ENCODE results near the gene PCED1B.
"Not testable (repeated sequence)": the region's sequence is repeated elsewhere in the genome, so short reads cannot be mapped to it uniquely, and the experiment has no call there.

PCED1B gene, protein sequence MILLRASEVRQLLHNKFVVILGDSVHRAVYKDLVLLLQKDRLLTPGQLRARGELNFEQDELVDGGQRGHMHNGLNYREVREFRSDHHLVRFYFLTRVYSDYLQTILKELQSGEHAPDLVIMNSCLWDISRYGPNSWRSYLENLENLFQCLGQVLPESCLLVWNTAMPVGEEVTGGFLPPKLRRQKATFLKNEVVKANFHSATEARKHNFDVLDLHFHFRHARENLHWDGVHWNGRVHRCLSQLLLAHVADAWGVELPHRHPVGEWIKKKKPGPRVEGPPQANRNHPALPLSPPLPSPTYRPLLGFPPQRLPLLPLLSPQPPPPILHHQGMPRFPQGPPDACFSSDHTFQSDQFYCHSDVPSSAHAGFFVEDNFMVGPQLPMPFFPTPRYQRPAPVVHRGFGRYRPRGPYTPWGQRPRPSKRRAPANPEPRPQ

GRCh38 chr12:47079468-47079980 is at the start of gene PCED1B, which contains the start of gene AMIGO2:
Gene PCED1B, plus strand, starts transcription at chr12:47079621. Its CDS starts 155,443 bp downstream, at chr12:47235064.
Gene AMIGO2, minus strand, starts transcription at chr12:47079959. Its CDS starts 957 bp downstream, at chr12:47079002.
- DNase-seq: no peak

GRCh38 chr12:47029903-47030302 is 49.5 kb upstream of the PCED1B start:
- DNase-seq: no peak

DNA sequence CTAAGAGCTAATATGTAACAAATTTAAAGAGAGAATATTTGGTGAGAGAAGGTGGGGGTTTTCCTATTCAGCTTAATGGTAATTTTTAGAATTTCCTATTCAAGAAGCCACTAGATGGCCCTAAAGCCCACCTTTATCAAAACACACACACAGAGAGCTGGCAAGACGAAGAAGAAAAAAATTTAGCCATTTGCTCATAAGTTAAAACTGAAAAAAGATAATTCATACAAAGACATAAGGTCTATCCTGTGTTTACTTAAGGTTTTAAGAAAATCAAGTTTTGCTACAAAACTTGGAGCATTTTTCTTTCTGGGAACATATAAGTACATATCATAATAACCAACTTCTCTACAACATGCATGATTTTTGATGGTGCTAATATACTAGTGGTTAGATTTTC is 46.8 kb upstream of the PCED1B start:
- no peak for DNase-seq

DNA sequence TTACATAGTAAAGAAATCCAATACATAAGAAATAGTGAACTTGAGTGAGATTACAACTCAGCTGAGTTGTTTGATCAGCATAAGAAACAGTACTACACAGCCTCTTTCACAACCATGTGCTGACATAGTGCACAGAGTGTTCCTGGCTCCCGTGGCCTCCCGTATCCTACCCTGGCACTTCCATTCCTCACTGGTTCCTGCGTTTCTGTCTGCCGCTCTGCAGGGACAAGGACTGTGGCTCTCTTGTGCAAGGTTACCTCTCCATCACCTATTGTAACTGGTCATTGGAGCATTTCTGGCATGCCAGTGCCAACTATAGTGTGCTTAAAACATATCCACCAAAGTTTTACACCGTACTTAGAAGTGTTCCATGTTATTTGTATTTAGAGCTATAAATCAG is 46.3 kb upstream of the PCED1B start:
- no peak for DNase-seq

- DNase-seq: no peak
Observed at GRCh38 chr12:47033789-47034555, 45.4 kb upstream of the PCED1B start.

DNA sequence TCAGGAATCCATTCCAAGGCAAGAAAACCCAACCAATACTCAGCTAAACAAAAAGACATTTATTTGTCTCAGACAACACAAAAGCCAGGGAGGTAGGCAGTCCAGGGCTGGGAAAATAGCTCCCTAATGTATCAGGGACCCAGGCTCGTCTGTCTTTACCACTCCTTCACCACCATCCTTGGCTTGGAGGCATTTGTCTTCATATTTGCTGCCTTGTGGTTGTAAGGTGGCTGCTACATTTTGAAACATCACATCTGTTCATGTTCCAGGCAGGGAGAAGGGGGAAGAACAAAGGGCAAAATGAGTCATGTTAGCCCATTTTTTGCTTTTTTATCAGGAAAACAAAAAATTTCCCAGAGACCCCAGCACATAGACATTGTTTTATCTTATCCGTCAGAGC is 44.8 kb upstream of the PCED1B start:
- no peak for DNase-seq

- no peak for DNase-seq
Observed at GRCh38 chr12:47035484-47035883, 43.9 kb upstream of the PCED1B start.

GRCh38 chr12:47038270-47038748 is 41.1 kb upstream of the PCED1B start:
- DNase-seq: no peak

DNA sequence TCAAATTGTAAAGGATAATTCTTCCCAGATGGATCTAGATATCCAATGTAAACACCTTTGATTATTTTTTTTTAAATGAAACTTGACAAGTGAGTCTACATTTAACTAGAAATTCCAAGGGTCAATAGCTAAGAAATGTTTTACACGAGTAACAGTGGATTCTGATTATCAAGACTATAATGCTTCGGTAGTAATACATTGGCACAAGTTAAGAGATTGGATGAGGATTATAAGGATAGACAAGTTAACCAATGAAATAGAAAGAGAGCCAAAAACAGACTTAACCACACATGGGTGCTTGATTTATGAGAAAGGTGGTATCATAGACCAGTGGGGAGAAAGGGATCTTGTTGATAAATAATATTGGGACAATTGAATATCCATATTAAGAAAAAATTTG is 40.3 kb upstream of the PCED1B start:
- DNase-seq: no peak

DNA sequence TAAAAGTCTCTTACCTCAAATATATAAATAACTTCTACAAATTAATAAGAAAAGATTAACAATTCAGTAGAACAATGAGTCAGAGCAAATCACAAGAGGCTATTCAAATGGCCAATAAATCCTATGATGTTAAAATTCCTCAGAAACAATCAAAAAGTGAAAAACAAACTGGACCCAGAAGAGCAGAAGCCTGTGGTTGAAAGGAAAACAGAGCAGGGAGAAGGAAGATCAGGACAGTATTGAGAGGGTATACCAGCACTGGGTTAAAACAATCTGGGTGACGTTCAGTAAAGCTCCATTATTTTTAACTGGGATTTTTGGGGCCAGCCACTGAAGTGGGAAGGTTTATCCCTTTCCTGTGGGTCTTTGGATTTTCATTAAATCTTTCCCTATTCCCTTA is 39.7 kb upstream of the PCED1B start:
- no peak for DNase-seq

DNA sequence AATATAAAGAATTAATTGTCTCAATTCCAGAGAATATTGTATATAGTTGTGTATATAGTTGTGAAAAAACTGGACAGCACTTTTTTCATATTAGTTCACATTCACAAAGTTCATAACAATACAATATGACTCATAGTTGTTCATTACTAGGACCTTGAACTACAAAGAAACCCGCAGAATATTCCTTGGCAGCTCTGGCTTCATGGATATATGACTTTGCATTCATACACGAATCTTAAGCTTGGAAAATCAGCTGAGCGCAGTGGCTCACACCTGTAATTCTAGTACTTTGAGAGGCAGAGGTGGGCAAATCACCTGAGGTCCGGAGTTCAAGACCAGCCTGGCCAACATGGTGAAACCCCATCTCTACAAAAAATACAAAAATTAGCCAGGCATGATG is 38.1 kb upstream of the PCED1B start:
- DNase-seq: no peak

GRCh38 chr12:47048541-47048940 is 30.9 kb upstream of the PCED1B start:
- DNase-seq: no peak

GRCh38 chr12:47051291-47051690 is 28.1 kb upstream of the PCED1B start:
- not testable (repeated sequence) for DNase-seq

DNA sequence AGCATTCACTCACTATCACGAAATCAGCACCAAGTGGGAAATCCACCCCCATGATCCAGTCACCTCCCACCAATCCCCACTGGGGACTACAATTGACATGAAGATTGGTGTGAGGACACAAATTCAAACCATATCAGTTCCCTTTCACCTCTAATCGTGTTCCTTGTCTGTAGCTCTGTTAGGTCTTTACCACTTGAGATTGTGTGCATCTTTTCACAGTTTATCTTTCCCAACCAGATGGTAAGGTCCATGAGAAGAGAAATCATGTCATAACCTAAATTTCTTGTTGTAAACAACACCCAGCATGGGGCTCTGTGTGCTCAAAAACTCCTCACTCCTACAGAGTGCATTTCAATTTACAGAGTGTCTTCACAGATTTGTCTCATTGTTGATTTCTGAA is 27.1 kb upstream of the PCED1B start:
- no peak for DNase-seq

GRCh38 chr12:47053961-47054360 is 25.5 kb upstream of the PCED1B start:
- no peak for DNase-seq

DNA sequence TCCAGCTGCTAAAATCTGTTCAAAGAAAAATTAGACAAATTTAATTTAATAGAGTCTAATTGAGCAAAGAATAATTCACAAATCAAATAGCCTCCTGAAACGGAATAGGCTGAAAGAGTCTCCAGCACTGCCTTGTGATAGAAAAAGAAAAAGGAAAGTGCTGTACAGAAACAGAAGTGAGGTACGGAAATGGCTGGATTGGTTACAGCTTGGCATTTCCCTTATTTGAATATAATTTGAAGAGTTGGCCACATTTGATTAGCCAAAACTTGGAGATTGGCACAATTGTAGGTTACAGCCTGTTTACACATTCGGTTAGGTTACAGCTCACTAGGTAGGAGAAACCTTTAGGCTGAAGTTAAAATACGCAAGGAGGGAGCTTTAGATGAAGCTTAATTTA is 24.8 kb upstream of the PCED1B start:
- no peak for DNase-seq

- DNase-seq: not testable (repeated sequence)
Observed at GRCh38 chr12:47055856-47056255, 23.6 kb upstream of the PCED1B start.

- DNase-seq: not testable (repeated sequence)
Observed at GRCh38 chr12:47056944-47057343, 22.5 kb upstream of the PCED1B start.

GRCh38 chr12:47058640-47059039 is 20.8 kb upstream of the PCED1B start:
- not testable (repeated sequence) for DNase-seq

DNA sequence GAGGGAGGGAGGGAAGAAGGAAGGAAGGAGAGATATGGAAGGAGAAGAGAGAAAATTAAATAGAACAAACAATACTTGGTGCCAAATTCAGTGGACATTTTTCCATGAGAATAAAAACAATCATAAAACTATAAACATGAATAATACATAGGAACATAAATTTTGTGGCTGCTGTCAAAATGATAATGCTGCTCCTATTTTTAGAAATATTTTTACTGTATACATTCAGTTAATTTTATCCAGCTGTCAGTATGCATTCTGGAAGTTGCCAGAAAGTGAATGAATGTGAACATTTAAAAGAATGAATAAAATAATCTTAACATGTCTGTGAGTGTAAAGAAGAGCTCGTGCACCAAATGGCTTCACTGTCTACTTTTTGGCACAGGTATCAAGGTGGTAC is 13.9 kb upstream of the PCED1B start:
- DNase-seq: no peak

DNA sequence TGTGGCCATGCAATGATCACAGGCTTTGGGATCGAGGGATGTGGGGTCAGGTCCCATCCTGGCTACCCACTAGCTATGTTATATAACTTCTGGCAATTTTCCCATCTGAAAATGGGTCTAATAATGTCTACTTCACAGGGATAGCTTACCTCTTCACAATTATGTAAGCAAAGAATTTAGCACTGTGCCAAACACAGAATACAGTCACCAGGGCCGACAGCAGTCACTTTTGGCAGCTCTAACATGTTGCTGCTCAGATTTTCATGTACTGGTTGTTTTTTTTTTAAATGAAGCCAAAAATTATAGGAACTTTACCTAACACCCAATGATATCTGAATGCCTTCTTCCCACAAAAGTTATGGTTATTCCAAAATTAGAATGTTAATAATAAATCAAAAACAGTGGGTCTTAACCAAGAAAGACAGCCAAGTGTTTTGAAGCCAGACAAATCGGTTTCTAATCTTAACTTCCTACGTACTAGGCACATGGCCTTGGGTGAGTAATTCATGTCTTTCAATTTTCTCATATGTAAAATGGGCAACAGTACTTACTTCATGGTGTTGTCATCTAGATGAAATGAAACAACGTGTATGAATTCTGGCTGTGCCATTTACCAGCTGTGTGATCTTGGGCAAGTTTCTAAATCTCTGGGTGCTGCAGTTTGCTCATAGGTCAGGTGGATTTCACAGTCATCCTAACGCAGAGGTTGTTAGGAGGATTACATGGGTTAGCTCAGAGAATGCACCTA is 13.0 kb upstream of the PCED1B start:
- no peak for DNase-seq

DNA sequence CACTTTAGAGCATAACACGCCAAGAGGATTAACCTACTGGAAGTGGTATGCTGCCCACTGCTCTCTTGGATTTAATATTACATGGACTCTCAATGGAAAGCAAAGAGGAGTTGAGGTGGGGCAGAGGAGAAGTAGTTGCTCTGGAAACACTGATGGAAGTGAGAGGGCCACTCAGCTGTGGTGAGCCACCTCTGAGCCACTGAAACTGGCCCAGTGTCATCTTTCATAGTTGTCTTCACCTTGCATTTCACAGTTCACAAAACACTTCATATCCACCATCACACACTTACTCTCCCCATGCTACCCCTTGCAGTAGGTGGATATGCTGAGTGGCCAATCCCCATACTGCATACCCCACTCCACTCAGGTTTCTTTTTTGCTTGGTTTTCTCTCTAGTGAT is 12.2 kb upstream of the PCED1B start:
- no peak for DNase-seq

Data from NCI-H446 treated with DMSO at 0.1 percent for 48 hours (cell line).